ENCODE results near the gene AFG1L.
"Not testable (repeated sequence)": the region's sequence is repeated elsewhere in the genome, so short reads cannot be mapped to it uniquely, and the experiment has no call there.

AFG1L gene
- 7.5 reads per million, percentile 26 among the genes with 10 or more reads in this experiment for total RNA-seq

DNA sequence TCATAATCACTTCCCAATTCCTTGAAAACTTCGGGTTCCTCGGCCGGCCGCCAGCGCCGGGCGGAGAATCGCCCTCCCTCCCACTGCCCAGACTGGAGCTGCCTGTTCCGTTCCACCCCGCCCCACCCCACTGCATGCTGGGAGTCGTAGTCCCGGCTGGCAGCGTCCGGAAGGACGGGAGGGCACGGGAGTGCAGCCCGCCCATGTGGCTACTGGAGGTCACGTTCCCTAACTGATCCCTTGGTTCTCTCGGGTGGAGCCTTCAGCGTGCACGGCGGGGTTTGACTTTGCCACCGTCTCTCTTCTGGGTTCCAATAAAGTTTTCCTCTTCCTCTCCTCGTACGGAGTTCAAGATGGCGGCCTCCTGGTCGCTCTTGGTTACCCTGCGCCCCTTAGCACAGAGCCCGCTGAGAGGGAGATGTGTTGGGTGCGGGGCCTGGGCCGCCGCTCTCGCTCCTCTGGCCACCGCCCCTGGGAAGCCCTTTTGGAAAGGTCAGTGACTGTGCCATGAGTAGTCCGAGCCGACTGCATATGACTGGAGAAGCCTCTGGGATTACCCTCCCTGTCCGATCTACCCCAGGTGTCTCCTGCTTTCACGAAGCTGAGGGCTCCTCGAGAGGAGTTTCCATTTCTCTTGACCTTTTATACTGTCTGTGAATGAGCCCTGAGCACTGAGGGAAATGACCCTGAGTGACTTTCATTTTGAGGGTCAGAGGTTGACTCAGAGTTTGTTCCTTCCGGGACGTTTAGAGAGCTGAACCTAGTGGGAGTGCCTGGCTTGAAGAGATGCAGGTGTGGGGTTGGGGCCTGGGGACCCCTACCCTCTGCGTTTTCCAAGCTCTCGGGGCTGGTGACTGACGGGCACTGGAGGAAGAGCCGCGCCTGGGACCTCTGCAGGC, at the start of gene AFG1L:
Gene AFG1L (plus strand): TSS at position 328 of the 899 bp plus-strand sequence. CDS start 26 bp downstream, at position 354.
- peak; percentile 86 for DNase-seq

DNA sequence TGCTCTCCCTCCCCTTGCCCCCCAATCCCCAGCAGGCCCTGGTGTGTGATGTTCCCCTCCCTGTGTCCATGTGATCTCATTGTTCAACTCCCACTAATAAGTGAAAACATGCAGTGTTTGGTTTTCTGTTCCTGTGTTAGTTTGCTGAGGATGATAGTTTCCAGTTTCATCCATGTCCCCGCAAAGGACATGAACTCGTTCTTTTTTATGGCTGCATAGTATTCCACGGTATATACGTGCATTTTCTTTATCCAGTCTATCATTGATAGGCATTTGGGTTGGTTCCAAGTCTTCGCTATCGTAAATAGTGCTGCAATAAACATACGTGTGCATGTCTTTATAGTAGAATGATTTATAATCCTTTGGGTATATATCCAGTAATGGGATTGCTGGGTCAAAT, 49.8 kb upstream of the AFG1L start:
- not testable (repeated sequence) for DNase-seq

DNA sequence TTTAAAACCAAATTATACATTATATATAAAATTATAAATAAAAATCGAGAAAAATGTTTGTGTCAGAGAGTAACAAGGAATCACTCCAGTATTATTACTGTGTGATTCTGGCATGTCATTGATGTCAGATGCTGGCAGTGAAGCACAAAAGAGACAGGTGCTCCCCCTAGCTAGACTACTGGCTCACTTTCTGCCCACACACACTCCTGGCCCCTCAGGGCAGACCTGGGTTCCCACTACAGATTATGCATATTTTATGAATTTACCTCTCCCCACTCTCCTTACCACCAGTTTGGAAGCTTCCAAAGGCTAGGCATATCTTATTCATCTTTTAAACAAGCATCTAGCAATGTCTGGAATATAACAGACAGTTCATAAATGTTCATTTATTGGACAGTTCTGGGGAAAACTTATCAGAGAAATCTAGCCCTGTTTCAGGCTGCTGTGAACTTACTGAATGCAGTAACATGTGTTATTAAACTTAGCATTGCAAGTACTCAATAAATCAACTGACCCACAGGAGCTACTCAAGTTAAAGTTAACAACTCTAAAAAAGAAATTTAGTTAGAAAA, 46.8 kb upstream of the AFG1L start:
- no peak for DNase-seq

DNA sequence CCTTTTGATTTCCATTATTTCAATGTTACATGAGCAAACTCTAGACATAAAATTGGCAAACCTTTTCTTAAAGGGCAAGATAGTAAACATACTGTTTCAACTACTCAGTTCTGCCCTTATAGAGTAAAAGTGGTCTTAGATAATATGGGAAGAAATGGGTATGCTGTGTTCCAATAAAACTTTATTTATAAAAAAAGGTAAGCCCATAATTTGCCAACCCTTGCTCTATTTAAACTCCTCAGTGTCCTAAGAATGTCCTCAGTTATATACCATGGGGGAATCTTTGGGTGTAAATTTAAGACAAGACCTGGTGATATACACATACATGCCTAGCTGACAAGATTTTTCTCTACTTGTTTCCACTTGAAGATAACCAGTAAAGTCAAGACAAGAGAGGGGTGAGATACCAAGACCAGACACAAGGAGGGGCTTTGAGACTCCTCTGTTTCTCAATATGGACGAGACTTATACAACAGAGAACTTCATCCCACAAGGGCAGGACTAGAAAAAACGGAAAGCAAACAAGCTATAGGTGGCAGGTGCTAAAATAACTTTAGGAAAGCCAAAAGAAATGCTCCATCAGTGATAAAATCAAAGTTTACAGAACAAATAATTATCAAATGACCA, 44.5 kb upstream of the AFG1L start:
- DNase-seq = no peak

DNA sequence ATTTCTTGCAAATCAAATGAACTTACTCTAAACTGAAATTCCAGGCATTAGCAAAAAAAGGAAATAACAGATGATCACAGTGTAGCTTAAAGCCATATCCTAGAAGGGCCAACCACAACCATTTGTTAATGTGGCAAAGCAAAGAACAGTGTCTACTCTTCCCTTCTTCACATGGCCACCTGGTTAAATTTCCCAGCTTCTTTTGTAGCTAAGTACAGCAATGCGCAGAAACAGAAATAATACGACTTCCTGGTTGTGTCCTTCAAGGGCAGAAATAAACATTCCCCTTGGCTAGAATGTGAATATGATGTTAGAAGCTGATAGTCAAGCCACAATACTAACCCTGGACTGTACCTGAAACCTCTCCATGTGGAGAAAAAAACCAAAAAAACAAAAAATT, 43.6 kb upstream of the AFG1L start:
- no peak for DNase-seq

DNA sequence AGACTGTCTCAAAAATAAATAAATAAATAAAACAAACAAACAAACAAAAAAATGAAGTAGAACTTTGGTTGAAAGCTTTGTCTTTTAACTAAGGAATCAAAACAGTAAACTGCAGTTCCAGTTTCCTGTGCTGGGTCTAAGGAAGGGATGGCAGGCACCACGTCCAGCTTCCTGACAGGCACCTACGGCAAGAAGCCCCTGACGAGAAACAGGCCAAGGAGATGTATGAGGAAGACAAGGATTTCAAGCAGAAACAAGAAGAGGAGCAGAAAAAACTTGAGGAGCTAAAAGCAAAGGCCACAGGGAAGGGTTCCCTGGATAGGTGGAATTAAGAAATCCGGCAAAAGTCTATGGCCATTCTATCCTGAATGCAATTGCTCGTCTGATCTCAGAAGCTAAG, 42.8 kb upstream of the AFG1L start:
- no peak for DNase-seq

DNA sequence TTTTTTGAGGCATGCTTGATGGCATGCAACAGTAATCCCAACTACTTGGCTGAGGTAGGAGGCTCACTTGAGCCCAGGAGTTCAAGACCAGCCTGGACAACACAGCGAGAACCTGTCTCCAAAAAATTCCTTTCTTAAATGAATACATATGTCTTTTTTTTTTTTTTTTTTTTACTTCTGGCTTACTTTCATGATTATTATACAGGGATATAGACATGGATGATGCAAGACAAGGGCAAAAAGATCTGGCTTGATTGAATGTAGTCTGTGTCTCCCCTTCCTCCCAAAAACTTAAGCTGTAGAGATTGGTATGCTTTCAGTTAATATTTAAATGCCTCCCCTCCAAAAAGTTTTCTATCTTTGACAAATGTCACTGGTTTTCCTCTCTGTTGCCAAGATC, 41.6 kb upstream of the AFG1L start:
- DNase-seq = no peak

DNA sequence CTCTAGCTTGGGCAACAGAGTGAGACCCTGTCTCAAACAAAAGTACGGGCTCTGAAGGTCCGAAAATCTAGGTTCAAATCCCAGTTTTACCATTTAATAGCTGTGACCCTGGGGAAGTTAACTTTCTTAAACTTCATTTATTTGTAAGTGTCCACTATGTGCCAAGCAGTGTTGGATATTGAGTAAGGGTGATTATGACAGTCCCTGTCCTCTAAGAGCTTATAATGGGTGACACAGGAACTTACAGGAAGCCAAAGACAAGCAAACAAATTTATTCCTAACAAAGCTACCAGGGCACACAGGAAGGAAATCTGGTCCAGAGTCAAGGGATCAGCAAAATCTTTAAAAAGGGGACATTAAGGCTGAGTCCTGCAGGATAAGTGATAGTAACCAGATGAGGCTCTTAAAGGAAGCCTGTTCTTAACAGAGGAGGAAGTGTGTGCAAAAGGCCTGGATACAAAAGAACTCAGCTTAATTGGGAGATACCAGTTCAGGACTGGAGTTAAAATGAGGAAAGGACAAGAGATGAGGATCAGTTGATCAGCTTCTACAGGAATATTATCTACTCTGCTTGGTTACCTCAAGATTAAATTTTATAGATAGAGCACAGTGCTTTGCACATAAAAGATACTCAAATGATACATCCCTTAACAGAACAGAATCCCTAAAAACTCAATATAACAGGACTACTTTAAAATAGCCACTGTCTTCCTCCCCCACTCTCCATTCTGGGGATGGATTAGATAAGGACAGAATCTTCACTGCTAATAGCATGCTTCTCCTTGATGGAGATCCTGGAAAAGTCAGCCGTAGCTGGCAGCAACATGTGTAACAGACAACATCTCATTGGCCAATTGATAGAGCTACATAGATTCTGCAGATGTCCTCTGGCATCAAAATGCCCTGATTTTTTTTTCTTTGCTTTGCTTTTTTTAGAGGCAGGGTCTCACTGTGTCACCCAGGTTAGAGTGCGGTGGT, 40.1 kb upstream of the AFG1L start:
- no peak for DNase-seq

DNA sequence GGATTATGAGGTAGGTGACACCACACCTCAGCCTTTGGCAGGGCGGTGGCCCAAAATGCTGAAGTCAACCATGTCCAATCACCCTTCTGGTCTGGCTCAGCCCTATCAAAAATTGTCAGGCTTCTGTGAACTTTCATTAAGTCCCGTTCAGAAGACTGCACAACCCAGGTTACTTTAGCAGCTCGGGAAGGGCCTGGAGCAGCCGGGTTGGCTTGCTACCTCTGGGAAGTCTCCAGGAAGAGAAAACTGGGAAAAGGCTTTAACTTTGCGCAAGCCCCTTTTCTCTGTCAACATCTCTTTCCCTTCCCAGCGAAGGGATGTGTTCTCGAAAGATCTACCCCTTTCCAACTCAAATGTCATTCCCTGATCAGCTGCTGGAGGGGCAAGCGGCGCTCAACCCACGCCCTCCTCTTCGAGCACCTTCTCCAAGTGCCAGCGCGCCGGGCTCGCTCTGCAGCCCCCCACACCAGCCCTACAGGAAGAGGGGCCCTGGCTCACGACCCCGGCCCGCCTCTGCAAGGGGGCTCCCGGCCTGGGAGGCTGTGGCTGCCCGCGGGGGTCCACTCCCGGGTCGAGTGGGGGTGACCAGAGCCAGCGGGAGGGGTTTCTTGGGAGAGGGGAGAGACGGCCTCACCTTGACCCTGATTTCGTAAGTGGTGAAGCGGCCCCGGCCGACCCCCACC, 34.6 kb upstream of the AFG1L start:
- DNase-seq = peak; percentile 7

DNA sequence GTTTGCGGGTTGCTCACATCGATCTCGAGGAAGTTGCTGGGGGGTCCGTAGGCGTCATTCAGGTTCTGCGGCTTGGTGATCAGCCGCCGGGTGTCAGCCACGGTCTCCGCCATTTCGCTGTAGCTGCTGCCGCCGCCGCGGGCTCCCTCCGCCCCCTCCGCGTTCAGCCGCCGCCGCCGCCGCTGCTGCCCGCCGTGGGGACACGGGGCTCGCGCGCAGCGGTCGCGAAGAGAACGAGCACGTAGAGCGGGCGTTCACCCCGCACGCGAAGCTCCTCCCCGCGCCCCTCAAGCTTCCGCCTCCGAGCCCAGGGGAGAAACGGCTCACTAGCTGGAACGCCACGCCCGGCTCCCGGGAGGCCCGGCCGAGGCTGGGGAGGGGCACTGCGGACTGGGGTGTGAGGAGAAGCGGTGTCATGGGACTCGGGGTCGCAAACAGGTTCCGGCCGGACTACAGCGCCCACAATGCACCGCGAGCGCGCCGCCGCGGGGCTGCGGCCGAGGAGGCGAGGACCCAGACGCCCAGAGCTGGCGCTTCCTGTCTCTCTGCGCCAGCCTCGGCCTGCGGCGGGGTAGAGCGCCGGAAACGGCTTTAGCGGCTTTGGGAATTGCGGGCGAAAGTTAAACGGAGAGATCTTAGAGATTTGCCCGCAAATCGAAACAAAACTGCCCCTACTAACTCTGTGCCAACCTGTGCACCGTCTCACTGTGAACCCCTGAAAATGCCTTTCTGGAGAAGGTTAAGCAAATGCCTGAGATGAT, 33.9 kb upstream of the AFG1L start, which contains the start of gene SNX3:
Gene SNX3 (minus strand): TSS at position 232 of the 761 bp plus-strand sequence. CDS start 119 bp downstream, at position 113.
- DNase-seq = peak; percentile 78

DNA sequence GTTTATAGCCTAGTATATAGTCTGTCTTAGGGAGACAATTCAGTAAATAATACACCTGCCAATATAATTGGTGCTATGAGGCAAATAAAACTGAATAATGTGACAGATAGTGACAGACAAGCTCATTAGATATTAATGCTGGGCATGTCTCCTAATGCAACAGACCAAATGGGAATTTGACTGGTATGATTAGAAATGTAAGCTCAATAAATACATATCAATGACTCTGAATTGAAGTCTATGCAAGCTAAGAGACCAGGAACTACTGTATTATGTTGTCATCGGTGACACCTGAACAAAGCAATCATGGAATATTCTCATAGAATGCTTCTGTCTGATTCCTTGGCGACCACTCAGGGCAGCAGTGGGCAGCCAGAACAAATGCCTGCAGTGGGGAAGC, 31.5 kb upstream of the AFG1L start:
- DNase-seq = no peak

DNA sequence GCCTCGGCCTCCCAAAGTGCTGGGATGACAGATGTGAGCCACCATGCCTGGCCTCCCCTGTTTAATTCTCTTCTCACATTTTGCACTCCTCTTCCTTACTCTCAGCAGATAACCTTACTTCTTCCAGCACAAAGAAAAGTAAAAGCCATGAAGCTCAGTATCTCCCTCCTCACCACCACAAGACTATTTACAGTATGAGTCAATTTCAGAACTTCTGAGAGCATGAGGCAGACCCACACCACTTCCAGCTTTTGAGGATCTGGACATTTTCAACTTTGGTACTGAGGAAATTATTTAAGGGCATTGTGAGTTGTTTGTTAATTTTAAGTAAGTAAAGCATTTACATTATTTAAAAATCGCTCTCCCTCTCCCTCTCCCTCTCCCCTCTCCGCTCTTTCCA, 26.0 kb upstream of the AFG1L start:
- DNase-seq = no peak

DNA sequence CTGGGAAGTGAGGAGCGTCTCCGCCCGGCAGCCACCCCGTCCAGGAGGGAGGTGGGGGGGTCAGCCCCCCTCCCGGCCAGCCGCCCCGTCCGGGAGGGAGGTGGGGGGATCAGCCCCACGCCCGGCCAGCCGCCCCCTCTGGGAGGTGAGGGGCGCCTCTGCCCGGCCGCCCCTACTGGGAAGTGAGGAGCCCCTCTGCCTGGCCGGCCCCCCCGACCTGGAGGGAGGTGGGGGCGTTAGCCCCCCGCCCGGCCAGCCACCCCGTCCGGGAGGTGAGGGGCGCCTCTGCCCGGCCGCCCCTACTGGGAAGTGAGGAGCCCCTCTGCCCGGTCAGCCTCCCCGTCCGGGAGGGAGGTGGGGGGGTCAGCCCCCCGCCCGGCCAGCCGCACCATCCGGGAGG, 24.9 kb upstream of the AFG1L start:
- not testable (repeated sequence) for DNase-seq

DNA sequence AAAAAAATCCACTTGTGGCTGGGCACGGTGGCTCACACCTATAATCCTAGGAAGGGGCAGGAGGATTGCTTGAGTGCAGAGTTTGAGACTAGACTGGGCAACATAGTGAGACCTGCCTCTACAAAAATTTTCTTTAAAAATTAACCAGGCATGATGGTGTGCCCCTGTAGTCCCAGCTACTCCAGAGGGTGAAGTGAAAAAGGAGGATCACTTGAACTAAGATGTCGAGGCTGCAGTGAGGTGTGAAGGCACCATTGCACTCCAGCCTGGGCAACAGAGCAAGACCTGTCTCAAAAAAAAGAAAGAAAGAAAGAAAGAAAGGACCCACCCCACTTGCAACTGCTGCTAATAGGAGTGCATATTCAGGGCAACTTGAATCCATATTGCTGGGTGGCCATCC, 20.3 kb upstream of the AFG1L start:
- DNase-seq = no peak

DNA sequence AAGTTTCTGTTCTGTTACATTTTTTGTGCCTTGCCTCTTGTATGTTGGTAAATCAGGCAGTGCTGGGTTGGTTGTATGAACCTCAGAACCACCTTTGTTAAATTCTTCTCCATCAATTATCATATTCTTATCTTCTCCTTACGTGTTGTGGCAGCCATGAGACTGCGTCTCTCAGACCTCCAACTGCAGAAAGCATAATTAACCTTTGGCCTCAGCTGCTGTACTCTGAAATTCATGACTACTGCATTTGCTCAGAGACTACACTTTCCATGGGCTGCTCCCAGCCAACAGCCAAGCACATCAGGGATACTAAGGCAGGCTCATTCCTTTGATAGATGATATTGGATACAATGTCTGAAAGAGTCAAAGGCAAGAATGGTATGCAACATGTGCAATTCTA, 18.9 kb upstream of the AFG1L start:
- DNase-seq = no peak

DNA sequence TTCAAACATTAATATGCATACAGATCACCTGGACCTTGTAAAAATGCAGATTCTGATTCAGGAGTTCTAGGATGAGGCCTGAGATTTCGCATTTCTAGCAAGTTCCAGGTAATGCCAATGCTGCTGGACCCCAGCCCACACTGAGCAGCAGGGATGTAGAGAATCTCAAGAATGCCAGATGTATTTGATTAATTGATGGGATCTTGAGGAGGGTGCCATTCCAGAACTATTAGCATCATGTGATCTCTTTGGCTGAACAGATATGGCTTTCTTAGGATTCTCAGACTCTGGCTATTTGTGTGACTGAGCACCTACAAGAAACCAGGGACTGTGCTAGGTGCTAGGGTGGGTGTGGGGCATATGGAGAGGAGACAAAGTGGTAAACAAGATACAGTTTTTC, 17.6 kb upstream of the AFG1L start:
- DNase-seq = no peak

DNA sequence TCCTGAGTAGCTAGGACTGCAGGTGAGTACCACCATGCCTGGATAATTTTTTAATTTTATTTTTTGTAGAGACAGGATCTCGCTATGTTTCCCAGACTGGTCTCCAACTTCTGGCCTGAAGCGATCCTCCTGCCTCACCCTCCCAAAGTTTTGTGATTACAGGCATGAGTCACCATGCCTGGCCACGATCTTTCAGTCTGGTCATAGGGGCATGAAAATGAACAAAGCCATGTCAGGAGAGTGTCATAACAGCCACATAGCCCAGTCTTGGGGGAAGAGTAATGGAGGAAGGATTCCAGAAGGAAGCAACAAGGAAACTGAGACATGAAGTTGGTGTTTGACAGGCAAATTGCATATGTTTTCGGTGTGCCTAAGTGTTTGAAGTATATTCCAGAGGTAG, 17.0 kb upstream of the AFG1L start:
- DNase-seq = no peak

DNA sequence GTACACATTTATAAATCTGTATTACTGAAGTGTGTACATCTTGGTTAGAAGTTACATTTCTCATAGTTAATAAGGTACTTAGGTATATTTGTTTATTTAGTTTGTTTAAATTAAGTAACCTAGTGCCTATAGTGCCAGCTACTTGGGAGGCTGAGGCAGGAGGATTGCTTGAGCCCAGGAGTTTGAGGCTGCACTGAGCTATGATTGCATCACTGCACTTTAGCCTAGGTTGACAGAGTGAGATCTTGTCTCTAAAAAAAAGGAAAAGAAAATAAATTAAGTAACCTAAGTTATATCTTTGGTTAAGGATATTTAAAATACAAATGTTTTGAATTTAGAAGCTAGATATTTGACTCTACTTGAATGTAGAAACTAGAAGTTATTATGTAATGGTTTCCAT, 9.5 kb upstream of the AFG1L start:
- no peak for DNase-seq

DNA sequence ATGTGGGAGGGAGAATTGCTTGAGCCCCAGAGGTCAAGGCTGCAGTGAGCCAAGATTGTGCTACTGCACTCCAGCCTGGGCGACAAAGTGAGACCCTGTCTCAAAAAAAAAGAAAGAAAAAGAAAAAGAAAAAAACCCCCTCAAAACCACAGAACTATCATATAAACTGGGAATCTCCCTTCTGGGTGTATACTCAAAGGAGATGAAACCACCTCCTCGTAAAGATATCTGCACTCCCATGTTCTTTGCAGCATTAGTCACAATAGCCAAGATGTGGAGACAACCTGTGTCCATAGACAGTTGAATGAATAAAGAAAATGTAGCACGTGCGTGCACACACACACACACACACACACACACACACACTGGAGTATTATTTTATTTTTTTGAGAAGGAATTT, 8.5 kb upstream of the AFG1L start:
- no peak for DNase-seq

DNA sequence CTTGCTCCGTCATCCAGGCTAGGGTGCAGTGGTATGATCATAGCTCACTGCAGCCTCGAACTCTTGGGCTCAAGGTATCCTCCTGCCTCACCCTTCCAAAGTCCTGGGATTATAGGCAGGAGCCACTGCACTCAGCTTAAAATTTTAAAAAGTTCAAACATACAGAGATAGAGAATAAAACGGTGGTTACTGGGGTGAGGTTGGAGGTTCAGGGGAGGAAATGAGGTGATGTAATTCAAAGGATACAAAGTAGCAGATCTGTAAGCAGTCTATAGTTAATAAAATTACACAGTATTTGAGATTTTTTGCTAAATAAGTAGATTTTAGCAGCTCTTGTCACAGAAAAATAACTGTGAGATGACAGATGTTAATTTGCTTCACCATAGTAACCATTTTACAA, 7.5 kb upstream of the AFG1L start:
- no peak for DNase-seq

DNA sequence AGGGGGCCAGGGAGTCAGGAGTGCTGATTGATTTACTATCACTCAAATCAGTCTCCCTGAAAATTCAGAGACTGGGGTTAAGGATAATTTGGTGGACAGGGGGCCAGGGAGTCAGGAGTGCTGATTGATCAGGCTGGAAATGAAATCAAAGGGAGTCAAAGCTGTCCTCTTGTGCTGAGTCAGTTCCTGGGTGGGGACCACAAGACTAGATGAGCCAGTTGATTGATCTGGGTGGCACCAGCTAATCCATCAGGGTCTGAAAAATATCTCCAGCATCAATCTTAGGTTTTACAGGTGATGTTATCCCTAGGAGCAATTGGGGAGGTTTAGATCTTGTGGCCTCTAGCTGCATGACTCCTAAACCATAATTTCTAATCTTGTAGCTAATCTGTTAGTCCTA, 6.1 kb upstream of the AFG1L start:
- DNase-seq = no peak
